IPS-20b (cell line): ENCODE results near the gene IQCE.
"Not testable (repeated sequence)": the region's sequence is repeated elsewhere in the genome, so short reads cannot be mapped to it uniquely, and the experiment has no call there.

Experiments
- H3K27ac ChIP-seq: one replicate; pipeline ENCODE4 v1.5.1; 2013; ENCODE audit warnings: low read length
- H3K27me3 ChIP-seq: 2 replicates; pipeline ENCODE4 v1.6.1; 2013; ENCODE audit warnings: mild to moderate bottlenecking, low read length, inconsistent platforms; ENCODE audit not compliant: insufficient read depth
- H3K36me3 ChIP-seq: 2 replicates; pipeline ENCODE4 v1.6.1; 2013; ENCODE audit warnings: low read depth, mild to moderate bottlenecking, inconsistent platforms, low read length, moderate library complexity; ENCODE audit not compliant: insufficient read depth
- H3K4me1 ChIP-seq: 2 replicates; pipeline ENCODE4 v1.6.1; 2013; ENCODE audit warnings: mild to moderate bottlenecking, control low read depth, inconsistent platforms, low read length, moderate library complexity; ENCODE audit not compliant: insufficient read depth
- H3K4me3 ChIP-seq: 2 replicates; pipeline ENCODE4 v1.5.1; 2013; ENCODE audit warnings: mild to moderate bottlenecking, low read length, inconsistent platforms
- H3K9ac ChIP-seq: 2 replicates; pipeline ENCODE4 v1.6.1; 2013; ENCODE audit warnings: low read depth, mild to moderate bottlenecking, inconsistent platforms, low read length, moderate library complexity
- H3K9me3 ChIP-seq: 2 replicates; pipeline ENCODE4 v1.6.1; 2013; ENCODE audit warnings: mild to moderate bottlenecking, low read depth, low read length, inconsistent platforms; ENCODE audit not compliant: insufficient read depth

The IQCE gene

DNA sequence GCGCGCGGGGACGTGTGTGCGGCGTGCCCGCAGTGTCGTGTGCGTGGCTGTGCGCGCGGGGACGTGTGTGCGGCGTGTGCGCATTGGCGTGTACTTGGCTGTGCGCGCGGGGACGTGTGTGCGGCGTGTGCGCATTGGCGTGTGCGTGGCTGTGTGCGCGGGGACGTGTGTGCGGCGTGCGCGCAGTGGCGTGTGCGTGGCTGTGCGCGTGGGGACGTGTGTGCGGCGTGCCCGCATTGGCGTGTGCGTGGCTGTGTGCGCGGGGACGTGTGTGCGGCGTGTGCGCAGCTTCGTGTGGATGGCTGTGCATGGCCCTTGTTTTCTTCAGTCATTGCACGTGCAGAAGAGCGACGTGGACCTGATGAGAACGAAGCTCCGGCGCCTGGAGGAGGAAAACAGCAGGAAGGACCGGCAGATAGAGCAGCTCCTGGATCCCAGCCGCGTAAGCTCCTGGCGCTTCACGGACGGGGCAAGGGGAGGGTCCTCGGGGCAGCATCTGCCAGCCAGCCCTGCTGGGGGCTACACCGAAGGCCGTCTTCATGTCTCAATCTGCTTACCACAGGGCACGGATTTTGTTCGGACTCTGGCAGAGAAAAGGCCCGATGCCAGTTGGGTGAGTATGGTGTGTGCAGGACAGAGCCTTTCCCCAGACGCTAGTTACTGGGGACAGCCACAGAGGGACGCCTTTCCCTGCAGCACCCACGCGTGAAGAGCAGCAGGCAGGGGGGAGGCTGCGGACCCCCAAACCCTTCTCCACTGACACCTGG, 19.3 kb downstream of the IQCE start:
- Histone ChIP-seq H3K4me3 (no peak overlapping the region), H3K27me3 (no peaks in the 10 kb centered on the region), H3K9ac (no peak overlapping the region), H3K9me3 (no peaks in the 10 kb centered on the region), H3K36me3 (no peaks in the 10 kb centered on the region), H3K4me1 (no peaks in the 10 kb centered on the region), H3K27ac (no peak overlapping the region)

DNA sequence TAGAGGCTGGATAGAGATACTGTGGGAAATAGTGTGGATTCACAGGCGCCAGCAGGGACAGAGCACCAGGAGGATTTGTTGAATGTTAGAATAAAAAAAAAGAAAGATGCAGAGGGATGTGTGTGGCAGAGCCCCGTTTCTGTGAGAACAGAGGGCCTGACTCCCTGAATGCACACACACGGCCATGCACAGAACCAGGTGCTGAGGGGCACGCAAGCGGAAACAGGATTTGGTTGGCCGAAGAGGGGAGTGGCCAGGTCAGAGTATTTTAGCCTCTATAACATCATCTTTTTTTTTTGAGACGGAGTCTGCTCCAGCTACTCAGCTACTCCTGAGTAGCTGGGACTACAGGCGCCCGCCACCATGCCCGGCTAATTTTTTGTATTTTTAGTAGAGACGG, 21.9 kb downstream of the IQCE start:
- Histone ChIP-seq H3K27me3 (no peaks in the 10 kb centered on the region), H3K4me1 (no peaks in the 10 kb centered on the region), H3K27ac (no peak overlapping the region), H3K4me3 (no peak overlapping the region), H3K36me3 (no peaks in the 10 kb centered on the region), H3K9me3 (no peaks in the 10 kb centered on the region), H3K9ac (no peak overlapping the region)

DNA sequence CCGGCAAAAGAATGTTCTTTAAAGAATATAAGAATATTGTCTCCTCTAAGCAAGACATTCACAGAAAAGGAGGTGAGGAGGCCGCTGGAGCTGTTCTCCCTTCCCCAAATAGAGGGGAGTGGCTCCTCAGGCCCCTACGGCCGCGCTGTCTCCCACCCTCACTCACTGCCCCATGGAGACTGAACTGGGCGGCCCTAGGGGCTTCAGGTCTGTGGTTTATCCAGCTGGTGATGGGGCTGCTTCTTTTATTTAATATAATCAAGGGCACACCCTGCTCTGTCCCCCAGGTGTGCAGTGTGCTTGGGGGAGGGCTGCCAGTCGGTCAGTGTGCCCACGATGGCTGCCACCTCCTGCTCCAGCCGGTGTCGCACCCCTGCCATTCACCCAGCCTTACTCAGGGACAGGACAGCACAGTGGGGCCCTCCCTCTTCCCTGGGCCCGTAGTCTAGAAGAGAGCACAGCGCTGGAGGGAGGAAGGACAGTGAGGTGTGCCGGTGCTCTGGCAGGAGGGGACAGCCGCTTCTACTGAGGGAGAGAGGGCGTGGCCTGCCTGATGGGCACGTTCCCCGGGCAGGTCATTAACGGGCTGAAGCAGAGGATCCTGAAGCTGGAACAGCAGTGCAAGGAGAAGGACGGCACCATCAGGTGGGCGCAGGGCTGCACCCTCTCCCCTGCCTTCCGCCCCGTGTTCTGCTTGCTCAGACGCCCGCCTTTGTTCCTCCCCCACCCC, 23.4 kb downstream of the IQCE start:
- Histone ChIP-seq H3K4me3 (no peak overlapping the region), H3K36me3 (no peaks in the 10 kb centered on the region), H3K27me3 (no peaks in the 10 kb centered on the region), H3K4me1 (no peaks in the 10 kb centered on the region), H3K27ac (no peak overlapping the region), H3K9me3 (no peaks in the 10 kb centered on the region), H3K9ac (no peak overlapping the region)

DNA sequence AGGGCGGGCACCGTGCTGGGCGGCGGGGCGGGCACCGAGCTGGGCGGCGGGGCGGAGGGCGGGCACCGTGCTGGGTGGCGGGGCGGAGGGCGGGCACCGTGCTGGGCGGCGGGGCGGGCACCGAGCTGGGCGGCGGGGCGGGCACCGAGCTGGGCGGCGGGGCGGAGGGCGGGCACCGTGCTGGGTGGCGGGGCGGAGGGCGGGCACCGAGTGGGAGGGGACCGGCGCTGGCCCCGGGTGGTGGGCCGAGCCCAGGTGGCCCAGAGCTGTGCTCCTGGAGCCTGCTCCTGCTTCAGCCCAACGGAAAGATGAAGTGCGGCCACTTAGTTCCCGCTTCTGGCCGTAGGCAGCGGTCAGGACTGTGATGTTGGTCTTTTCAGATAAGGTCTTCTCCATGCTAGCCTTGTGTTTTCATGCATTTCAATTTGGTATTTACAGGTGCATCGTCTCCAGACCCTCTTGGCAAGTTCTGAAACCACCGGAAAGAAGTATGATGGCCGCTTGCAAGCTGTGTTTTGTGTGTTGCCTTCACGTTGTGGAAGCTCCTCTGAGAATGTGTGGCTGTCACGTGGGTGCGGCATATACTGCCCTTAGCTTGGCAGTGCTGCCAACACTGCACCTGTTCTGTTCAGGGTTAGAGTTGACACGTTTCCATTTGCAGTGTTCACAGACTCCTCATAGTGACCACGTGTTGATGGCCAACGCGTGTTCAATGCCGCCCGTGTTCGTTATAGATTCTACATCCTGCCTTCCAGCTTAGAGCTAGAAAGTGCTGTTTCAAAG, 25.2 kb downstream of the IQCE start:
- H3K9me3 ChIP-seq: no peaks in the 10 kb centered on the region
- H3K4me1 ChIP-seq: no peaks in the 10 kb centered on the region
- no peak overlapping the region for H3K27ac ChIP-seq
- H3K4me3 ChIP-seq: no peak overlapping the region
- no peaks in the 10 kb centered on the region for H3K36me3 ChIP-seq
- no peak overlapping the region for H3K9ac ChIP-seq
- H3K27me3 ChIP-seq: no peaks in the 10 kb centered on the region

DNA sequence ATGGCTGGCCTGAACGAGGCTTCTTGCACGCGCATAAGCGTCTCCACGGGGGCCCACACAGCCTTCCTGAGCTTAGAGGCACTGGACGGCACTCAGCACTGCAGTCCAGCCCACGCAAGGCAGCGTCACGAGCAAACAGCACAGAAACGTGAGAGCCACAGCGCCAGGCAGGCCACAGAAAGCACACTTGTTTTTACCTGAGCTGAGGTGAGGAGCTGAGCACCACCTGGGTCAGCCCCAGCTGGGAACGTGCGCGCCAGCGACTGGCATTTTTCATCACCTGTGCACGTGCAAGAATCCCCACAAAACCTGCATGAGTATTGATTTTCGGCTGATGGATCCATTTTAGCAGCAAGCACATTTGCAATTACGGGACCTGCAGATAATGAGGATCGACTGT, 26.7 kb downstream of the IQCE start:
- H3K27ac ChIP-seq: no peak overlapping the region
- H3K4me1 ChIP-seq: no peaks in the 10 kb centered on the region
- no peaks in the 10 kb centered on the region for H3K36me3 ChIP-seq
- H3K27me3 ChIP-seq: no peaks in the 10 kb centered on the region
- no peaks in the 10 kb centered on the region for H3K9me3 ChIP-seq
- no peak overlapping the region for H3K4me3 ChIP-seq
- H3K9ac ChIP-seq: no peak overlapping the region

DNA sequence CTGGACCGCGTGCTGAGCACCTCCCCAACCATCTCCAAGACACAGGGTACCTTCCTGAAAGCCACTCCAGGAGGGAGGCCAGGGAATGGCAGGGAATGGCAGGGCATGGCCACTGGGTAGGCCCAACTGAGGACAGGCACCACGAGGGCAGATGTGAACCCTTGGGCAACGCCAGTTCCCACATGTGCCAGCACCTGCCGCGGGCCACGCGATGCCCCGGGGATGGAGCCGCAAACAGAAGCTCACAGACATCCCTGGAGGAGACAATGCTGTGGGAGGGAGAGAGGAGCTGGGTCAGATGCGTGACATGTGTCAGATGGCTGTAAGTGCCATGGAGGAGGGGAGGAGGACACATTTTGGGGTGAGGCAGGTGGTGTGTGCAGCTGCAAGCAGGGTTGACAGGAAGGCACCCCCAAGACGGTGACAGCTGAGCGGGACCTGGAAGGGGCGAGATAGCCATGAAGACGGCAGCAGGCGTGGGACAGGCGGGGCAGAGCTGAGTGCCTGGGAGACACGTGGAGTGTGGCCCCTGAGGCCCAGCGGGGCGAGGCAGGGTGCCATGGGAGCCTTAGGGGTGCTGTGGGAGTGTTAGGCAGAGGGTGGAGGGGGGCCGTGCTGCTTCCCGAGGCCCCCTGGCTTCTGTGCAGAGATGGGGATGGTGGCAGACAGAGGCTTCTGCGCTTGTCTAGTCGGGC, 27.7 kb downstream of the IQCE start:
- Histone ChIP-seq H3K4me1 (no peaks in the 10 kb centered on the region), H3K4me3 (no peak overlapping the region), H3K9me3 (no peaks in the 10 kb centered on the region), H3K27ac (no peak overlapping the region), H3K9ac (no peak overlapping the region), H3K36me3 (no peaks in the 10 kb centered on the region), H3K27me3 (no peaks in the 10 kb centered on the region)

DNA sequence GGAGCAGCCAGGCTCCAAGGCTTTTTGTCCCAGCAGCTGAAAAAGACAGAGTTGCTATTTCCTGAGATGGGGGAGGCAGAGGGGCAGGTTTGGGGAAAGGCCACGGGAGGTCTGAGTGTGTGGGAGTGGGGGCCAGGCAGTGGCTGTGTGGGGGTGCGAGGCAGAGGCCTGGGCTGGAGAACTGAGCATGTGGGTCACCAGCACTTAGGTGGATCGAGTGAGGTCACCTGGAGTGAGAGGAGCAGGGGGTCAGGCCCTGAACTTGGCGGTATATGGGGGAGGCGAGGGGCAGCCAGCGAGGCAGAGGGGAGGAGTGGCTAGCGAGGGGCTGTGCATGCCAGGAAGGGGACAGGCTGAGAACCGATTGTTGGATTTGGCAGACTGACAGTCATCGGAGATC, 28.4 kb downstream of the IQCE start:
- no peak overlapping the region for H3K9ac ChIP-seq
- H3K27me3 ChIP-seq: no peaks in the 10 kb centered on the region
- no peaks in the 10 kb centered on the region for H3K36me3 ChIP-seq
- no peak overlapping the region for H3K27ac ChIP-seq
- H3K4me1 ChIP-seq: no peaks in the 10 kb centered on the region
- H3K4me3 ChIP-seq: no peak overlapping the region
- H3K9me3 ChIP-seq: no peaks in the 10 kb centered on the region

DNA sequence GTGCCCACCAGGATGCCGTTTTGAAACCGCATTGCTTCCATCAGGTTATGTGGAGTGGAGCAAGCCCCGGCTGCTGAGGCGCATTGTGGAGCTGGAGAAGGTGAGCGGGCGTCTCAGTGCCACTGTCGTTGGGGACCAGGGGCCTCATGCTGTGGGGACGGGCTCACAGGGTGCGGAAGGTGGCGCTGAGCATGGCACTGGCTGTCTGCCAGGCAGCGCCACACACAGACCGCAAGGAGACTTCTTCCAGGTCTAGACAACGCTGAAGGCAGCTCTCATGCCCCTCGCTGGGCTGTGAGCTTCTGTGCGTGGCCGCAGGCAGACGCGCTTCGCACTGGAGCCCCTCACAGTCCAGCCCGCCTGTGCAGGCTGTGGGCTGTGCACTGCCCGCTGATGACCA, 29.0 kb downstream of the IQCE start:
- Histone ChIP-seq H3K9me3 (no peaks in the 10 kb centered on the region), H3K4me1 (no peaks in the 10 kb centered on the region), H3K27me3 (no peaks in the 10 kb centered on the region), H3K36me3 (no peaks in the 10 kb centered on the region), H3K27ac (no peak overlapping the region), H3K9ac (no peak overlapping the region), H3K4me3 (no peak overlapping the region)

DNA sequence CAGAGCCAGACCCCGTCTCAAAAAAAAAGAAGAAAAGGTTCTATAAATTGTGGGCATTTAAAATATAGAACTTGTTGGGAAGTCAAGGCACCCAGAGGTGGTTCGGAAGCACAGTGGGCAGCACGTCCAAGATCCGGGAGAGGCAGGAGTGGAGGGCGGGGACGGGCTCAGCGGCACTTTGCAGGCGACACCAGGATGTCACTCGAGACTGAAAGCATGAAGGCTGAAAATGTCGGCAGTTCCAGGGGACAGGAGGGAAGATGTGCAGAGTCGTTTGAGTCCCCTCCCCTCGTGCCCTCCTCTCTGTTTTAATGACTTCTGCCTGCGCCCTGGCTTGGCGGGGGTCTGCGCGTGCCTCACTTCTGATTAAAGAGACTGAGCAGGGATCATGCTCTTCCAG, 30.6 kb downstream of the IQCE start:
- Histone ChIP-seq H3K36me3 (no peaks in the 10 kb centered on the region), H3K4me3 (no peak overlapping the region), H3K9ac (no peak overlapping the region), H3K27ac (no peak overlapping the region), H3K4me1 (no peaks in the 10 kb centered on the region), H3K9me3 (no peaks in the 10 kb centered on the region), H3K27me3 (no peaks in the 10 kb centered on the region)

DNA sequence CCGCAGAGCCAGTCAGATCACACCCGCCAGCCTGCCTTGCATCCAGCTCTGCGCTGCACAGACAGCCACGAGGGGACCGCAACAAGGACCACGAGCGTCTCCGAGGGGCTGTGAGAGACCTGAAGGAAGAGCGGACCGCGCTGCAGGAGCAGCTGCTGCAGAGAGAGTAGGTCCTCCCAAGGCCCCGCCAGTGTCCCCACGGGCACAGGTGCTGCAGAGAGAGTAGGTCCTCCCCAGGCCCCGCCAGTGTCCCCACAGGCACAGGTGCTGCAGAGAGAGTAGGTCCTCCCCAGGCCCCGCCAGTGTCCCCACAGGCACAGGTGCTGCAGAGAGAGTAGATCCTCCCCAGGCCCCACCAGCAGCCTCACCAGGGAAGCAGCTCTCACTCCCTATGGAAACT, 31.2 kb downstream of the IQCE start:
- H3K9ac ChIP-seq, H3K36me3 ChIP-seq, H3K4me3 ChIP-seq, H3K27me3 ChIP-seq, H3K4me1 ChIP-seq, H3K27ac ChIP-seq, H3K9me3 ChIP-seq: not testable (repeated sequence)

DNA sequence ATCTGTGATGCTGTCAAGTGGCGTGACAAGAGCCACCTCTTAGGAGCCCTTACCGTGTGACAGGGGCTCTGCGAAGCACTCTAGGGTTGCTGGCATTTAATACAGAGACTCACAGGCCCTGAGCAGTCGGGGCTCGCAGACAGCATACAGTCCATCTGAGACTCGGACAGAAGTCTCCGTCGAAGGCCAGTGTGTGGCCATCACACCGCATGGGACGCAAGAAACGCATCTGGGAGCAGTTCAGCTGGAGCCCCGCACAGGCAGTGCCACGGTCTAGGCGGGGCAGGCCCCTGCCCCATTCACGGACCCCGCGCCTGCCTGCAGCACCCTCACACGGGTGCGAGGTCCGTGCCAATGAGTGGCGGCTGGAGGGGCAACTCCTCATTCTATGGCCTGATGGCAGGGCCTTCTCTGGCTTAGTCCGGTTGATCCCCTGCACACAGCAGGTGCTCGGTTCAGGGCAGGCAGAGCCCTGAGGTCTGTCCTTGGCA, 33.6 kb downstream of the IQCE start:
- H3K27ac ChIP-seq: no peak overlapping the region
- H3K9ac ChIP-seq: no peak overlapping the region
- no peak overlapping the region for H3K4me3 ChIP-seq
- H3K9me3 ChIP-seq: no peaks in the 10 kb centered on the region
- H3K27me3 ChIP-seq: no peaks in the 10 kb centered on the region
- no peaks in the 10 kb centered on the region for H3K4me1 ChIP-seq
- peaks cover 4% of the 10 kb centered on the region; the same call in 1 of the 2 replicates for H3K36me3 ChIP-seq
